GM19463 (cell line): ENCODE results near the gene KRIT1.
A peak's percentile ranks its signal among the peaks of the same experiment; 100 is the strongest.
"Not testable (repeated sequence)": the region's sequence is repeated elsewhere in the genome, so short reads cannot be mapped to it uniquely, and the experiment has no call there.

Experiments used
- ATAC-seq: cut with Tn5 transposase; IDR thresholded peaks from one replicate; pipeline ENCODE4 v1.9.1; 2021; ENCODE audit warnings: mild to moderate bottlenecking, moderate library complexity; ENCODE audit not compliant: unreplicated experiment

Gene KRIT1

GRCh38 chr7:92251181-92251580 lies 5.5 kb upstream of the KRIT1 start:
- no peak for ATAC-seq

GRCh38 chr7:92250603-92251002 lies 4.9 kb upstream of the KRIT1 start:
- no peak for ATAC-seq

GRCh38 chr7:92246360-92247101 lies 817 bp upstream of the KRIT1 start:
- ATAC-seq = peak; percentile 20

- ATAC-seq = peak; percentile 0
Measured at GRCh38 chr7:92244808-92245486, 767 bp downstream of the KRIT1 start.

- ATAC-seq = no peak
Measured at GRCh38 chr7:92242972-92243371, 2.7 kb downstream of the KRIT1 start.

GRCh38 chr7:92230547-92230946 lies 15.2 kb downstream of the KRIT1 start:
- ATAC-seq = no peak

- ATAC-seq = no peak
Measured at GRCh38 chr7:92228742-92229141, 17.0 kb downstream of the KRIT1 start.

GRCh38 chr7:92228100-92228499 lies 17.6 kb downstream of the KRIT1 start:
- ATAC-seq = no peak

- no peak for ATAC-seq
Measured at GRCh38 chr7:92226981-92227380, 18.7 kb downstream of the KRIT1 start.

- ATAC-seq = no peak
Measured at GRCh38 chr7:92221766-92222165, 23.9 kb downstream of the KRIT1 start.

- no peak for ATAC-seq
Measured at GRCh38 chr7:92206672-92207071, 39.0 kb downstream of the KRIT1 start.

- no peak for ATAC-seq
Measured at GRCh38 chr7:92205987-92206386, 39.7 kb downstream of the KRIT1 start.

- no peak for ATAC-seq
Measured at GRCh38 chr7:92200791-92201190, 44.9 kb downstream of the KRIT1 start.

- no peak for ATAC-seq
Measured at GRCh38 chr7:92192326-92192725, 53.4 kb downstream of the KRIT1 start.

- ATAC-seq = not testable (repeated sequence)
Measured at GRCh38 chr7:92189246-92189645, 56.5 kb downstream of the KRIT1 start.

- not testable (repeated sequence) for ATAC-seq
Measured at GRCh38 chr7:92184294-92184693, 61.4 kb downstream of the KRIT1 start.

GRCh38 chr7:92178928-92179924 lies 66.5 kb downstream of the KRIT1 start, which contains the start of gene LRRD1:
LRRD1 (minus strand) TSS chr7:92179142; CDS start chr7:92165202, 13,940 bp downstream.
- ATAC-seq = peak; percentile 100

GRCh38 chr7:92177362-92177761 lies 68.4 kb downstream of the KRIT1 start:
- no peak for ATAC-seq

GRCh38 chr7:92169529-92169928 lies 76.2 kb downstream of the KRIT1 start:
- not testable (repeated sequence) for ATAC-seq

GRCh38 chr7:92161271-92161670 lies 84.4 kb downstream of the KRIT1 start:
- no peak for ATAC-seq
